HuH-7.5 (cell line): ENCODE data around the gene ABCC2.
A peak's percentile ranks its signal among the peaks of the same experiment; 100 is the strongest.
"Not testable (repeated sequence)": the region's sequence is repeated elsewhere in the genome, so short reads cannot be mapped to it uniquely, and the experiment has no call there.

Experiments used
- DNase-seq: peaks from one replicate; pipeline ENCODE4 v3.0.0; 2011; ENCODE audit warnings: low spot score

The ABCC2 gene

GRCh38 chr10:99809931-99810615, 27.6 kb downstream of the ABCC2 start:
- no peak for DNase-seq

GRCh38 chr10:99812177-99812576, 29.7 kb downstream of the ABCC2 start:
- no peak for DNase-seq

- no peak for DNase-seq
Observed at GRCh38 chr10:99814143-99814542, 31.7 kb downstream of the ABCC2 start.

DNA sequence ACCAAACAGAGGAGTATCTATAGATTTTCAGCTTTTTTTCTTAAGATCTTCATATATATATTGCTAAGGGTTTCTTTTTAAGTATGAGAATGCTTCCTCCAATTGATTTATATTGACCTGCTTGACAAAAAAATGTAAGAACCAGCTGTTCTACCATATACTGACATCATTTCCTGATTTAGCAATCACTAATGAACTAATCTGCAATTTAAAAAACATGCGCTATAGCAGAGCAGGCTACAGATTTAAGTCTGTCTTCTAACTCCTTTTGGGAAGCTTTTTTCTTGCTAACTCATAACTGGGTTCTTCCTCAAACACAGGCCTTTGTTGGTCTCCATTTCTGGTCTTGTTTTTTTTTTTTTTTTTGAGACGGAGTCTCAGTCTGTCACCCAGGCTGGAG, 33.2 kb downstream of the ABCC2 start:
- DNase-seq = no peak

- DNase-seq = no peak
Observed at GRCh38 chr10:99827936-99828335, 45.5 kb downstream of the ABCC2 start.

GRCh38 chr10:99828464-99828863, 46.0 kb downstream of the ABCC2 start:
- no peak for DNase-seq

- no peak for DNase-seq
Observed at GRCh38 chr10:99832439-99832838, 50.0 kb downstream of the ABCC2 start.

DNA sequence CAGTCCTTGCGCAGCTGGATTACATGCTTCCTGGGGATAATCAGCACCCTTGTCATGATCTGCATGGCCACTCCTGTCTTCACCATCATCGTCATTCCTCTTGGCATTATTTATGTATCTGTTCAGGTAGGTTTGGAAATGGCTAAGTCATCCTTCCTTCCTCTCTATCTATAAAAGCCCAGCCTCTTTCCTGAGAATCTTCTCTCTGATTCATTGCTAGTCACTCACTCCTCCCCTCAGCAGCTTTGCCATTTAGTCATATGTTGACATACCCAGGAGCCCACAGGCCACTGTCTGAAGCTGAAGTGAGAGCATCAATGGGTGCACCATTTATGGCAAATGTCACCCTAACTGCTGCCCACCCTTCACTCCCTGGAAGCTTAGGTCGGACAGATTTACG, 52.0 kb downstream of the ABCC2 start:
- DNase-seq = no peak

- no peak for DNase-seq
Observed at GRCh38 chr10:99835947-99836346, 53.5 kb downstream of the ABCC2 start.

DNA sequence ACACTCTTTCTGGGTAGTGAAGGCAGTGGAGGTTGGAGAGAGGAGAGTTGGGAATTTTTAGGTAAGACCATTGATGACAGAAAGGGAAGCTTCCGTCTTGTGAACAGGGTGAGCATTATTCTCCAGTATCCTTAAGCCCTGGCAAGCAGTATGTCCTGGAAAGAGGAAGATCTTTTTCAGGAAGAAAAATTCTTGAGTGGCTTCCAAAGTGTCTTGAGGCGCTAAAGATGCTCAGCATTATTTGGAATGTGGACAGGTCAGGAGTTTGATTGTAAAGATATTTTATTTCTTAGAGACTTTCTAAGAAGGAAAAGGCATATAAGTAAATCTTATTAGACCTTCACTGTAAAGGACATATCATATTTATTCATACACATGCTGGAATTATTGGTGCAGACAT, 54.3 kb downstream of the ABCC2 start:
- no peak for DNase-seq

GRCh38 chr10:99840859-99841258, 58.4 kb downstream of the ABCC2 start:
- DNase-seq = not testable (repeated sequence)

- DNase-seq = no peak
Observed at GRCh38 chr10:99841746-99842145, 59.3 kb downstream of the ABCC2 start.

DNA sequence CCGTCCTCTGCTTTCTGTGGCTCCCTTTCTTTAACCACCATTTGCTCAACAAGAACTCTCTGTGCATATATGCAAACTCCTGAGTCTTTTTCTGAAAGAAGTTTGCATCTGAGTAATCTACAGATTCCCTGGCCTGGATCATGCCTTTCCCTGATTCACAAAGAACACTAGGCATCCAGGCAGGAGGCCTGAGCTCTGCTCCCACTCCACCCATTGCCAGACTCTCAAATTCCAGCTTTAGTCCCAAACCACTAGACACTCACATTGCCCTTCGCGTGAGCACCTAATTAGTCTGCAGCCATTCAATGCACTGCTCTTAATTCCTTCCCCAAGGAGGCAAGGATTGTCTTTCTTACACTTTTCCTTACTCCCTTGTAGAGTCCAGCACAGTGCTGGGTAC, 60.9 kb downstream of the ABCC2 start:
- no peak for DNase-seq

DNA sequence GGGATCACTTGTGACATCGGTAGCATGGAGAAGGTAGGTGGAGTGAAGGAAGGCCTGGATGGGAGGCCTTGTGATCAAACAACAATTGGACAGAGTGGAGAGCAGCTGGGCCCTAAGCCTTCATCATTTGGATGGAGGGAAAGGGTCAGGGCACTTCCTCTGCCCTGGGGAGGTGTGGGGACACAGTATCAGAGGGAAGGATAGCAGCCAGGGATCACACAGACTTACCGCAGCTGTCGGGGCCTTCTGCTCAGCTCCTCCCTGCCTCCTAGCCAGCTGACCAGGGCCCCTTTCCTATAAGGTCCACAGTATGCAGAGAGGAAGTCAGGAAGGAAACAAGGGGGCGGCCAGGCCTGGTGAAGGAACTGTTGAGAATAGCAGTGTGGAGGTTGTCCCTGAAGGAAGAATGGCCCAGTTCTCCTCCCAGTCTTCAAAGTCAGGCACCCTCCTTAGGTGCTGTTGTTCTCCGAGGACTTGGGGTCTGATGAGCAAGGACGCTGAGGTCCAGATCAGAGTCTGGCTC, 62.1 kb downstream of the ABCC2 start:
- no peak for DNase-seq

- DNase-seq = peak; percentile 56
Observed at GRCh38 chr10:99845837-99846382, 63.5 kb downstream of the ABCC2 start.

- DNase-seq = no peak
Observed at GRCh38 chr10:99849057-99849456, 66.6 kb downstream of the ABCC2 start.

DNA sequence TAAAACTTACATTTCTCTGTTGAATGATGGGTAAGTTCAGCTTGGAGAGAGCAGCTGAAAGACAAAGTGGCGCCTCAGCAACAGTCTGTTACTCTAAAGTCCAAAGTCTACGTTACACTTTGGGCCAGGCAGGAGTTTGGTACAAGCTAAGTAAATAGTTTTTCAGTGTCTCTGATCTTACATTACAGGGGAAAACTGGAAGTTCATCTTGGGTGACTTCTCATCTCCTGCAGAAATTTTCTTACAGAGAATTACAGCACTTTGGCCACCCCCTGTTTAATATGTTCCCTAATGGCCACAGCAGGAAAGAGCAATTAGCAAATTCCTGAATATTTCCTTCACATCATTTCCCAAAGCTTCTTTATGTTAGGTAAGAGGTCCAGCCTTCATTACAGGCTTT, 67.1 kb downstream of the ABCC2 start:
- no peak for DNase-seq

DNA sequence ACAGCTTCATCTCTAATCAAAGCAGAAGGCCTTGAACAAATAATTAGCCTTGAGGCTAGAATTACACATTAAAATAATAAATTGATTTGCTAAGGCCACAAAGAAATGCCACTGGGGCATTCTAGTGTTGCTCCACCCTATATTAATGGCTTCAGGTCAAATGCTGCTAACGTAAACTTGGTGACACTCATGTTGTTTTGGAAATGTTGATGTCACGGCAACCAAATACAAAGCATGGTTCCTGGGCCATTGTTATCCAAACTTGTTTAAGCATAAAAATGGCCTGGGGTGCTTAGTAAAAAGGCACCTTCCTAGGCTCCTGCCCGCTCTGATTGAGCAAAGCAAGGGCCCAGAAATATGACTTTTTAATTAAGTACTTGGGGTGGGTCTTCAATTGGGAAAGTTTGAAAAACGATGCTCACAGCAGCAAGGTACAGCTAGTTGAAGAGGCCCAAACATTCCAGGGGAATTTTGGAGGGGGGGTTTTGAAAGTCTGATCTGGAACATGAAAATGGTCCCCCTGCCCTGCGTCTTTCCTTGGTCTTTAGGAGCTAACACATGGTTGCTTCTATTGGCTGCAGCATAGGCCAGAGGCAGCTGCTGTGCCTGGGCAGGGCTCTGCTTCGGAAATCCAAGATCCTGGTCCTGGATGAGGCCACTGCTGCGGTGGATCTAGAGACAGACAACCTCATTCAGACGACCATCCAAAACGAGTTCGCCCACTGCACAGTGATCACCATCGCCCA, 67.8 kb downstream of the ABCC2 start:
- DNase-seq = no peak

GRCh38 chr10:99850767-99851340, 68.4 kb downstream of the ABCC2 start:
- DNase-seq = no peak

- DNase-seq = no peak
Observed at GRCh38 chr10:99851825-99852224, 69.4 kb downstream of the ABCC2 start.

- no peak for DNase-seq
Observed at GRCh38 chr10:99852481-99853213, 70.2 kb downstream of the ABCC2 start.

DNA sequence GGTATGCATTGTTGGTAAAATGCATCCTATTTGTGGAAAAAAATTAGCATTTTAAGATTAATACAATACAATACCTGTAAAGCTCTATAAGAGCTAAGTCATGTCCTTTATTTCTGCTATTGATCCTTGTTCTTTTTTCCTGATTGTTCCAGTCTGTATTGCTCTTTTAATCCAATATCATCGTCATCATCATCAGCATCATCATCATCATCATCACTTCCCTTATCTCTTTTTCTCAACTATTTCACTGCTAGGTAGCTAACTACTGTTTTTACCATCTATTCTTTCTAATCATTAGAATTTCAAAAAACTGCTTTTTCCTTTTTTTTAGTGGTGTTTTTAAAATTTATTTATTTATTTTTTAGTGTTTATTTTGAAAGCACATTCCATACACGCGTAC, 71.2 kb downstream of the ABCC2 start:
- DNase-seq = no peak
